Measurements from ENCODE around the gene MRPL34. TPM values are rescaled to one million over a fixed set of nuclear protein-coding genes. Genes with fewer than 3 reads are reported as not detected.

Gene MRPL34
- total RNA-seq, 4 donors from 2014 or later: 91.1 to 97.2 (median 92.8) TPM

DNA sequence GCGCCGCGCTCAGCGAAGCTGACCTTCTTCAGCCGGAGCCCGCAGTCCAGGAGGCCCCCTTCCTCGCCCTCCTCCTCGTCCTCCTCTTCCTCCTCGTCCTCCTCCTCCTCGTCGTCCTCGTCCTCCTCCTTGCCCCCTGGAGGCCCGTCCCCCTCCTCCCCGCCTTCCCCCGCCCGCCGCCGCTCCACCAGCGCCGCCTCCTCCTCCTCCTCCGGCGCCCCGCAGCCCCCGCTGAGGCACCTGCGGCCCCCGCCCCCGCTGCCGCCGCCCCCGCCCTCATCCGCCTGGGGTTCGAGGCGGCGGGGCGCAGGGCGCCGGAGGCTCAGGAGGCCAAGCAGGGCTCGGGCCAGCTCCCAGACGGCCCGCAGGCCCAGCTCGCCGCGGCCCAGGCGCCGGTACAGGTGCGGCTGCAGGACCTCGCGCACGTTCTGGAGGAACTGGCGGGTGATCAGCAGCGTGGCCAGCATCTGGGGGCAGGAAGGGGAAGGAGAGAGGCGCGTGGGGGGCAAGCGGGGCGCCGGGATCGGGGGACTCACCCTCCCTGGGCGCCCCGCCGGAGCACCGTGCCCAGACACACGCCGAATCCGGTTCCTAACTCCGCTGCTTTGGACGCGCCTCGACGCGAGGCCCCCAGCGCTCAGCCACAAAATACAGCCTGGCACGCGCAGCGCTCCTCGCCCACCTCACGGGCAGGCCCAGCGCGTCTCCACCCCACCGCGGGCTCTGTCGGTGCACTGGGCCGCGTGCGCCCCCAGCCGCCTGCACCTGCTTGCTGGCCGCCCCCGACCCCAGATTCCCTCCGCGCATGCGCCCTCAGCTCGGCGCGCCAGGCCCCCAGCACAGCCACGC lies 23.1 kb downstream of the MRPL34 start:
- peaks cover 0 to 36% (median 0%) of the 10 kb centered on the region in 3 donors for H3K36me3 ChIP-seq
- DNase-seq: no peak
- H3K27ac ChIP-seq: peak overlapping the region; percentile 5 to 72 (median 50)
- peaks cover 0 to 38% (median 2%) of the 10 kb centered on the region in 4 donors for H3K27me3 ChIP-seq
- TF ChIP-seq, protein P1, sequence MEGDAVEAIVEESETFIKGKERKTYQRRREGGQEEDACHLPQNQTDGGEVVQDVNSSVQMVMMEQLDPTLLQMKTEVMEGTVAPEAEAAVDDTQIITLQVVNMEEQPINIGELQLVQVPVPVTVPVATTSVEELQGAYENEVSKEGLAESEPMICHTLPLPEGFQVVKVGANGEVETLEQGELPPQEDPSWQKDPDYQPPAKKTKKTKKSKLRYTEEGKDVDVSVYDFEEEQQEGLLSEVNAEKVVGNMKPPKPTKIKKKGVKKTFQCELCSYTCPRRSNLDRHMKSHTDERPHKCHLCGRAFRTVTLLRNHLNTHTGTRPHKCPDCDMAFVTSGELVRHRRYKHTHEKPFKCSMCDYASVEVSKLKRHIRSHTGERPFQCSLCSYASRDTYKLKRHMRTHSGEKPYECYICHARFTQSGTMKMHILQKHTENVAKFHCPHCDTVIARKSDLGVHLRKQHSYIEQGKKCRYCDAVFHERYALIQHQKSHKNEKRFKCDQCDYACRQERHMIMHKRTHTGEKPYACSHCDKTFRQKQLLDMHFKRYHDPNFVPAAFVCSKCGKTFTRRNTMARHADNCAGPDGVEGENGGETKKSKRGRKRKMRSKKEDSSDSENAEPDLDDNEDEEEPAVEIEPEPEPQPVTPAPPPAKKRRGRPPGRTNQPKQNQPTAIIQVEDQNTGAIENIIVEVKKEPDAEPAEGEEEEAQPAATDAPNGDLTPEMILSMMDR (IDR thresholded peaks at IDR 0.05): no peak
- TF ChIP-seq POLR2A (IDR thresholded peaks at IDR 0.05): no peak
- no peaks in the 10 kb centered on the region for H3K9me3 ChIP-seq
- 0 to 24% methylated on average over 2 to 13 of the region's 94 CpGs for WGBS, 2 donors
- intact Hi-C loops (cut with DNase I): no loop called here
- peak overlapping the region; percentile 30 to 67 (median 46) for H3K4me3 ChIP-seq
- H3K4me1 ChIP-seq: peaks cover 26 to 75% (median 36%) of the 10 kb centered on the region in 3 donors

DNA sequence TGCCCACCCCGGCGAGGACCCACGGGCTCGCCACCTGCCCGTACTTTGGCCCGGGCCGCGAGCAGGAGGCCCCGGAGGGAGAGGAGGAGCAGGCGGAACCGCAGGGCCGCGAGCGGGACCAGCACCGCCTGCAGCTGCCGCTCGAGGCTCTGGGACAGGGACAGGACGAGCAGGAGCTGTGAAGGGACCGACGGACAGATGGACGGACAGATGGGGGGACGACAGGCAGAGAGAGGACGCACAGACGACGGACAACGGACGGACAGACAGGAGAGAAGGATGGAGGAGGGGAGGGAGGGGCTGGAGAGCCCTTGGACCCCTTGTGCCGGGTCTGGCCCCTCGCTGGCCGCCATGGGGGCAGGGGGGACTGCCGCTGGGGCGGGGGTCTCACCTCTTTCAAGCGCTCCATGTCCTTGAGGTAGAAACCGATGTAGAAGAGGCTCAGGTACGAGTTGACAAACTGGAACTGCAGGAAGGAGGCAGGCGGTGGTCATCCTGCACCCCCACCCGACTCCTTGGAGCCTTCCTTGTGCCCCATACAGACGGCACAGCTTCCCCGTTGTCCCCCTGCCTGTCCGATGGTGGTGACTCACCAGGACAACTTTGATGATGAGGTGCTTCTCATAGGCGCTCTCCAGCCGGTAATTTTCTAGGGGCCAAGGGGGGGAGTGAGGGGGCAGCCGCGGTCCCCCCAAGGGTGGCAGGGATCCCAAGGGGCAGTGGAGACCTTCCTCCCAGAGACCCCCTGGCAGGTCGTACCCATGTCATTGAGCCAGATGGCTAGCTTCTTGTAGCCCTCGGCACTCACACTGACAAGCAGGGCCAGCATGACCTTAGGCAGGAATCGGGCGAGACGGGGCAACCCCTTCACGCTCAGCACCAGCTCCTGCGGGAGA lies 23.9 kb downstream of the MRPL34 start:
- no peak for TF ChIP-seq POLR2A (IDR thresholded peaks at IDR 0.05)
- TF ChIP-seq, protein P1 (IDR thresholded peaks at IDR 0.05): no peak
- Histone ChIP-seq H3K36me3 (peaks cover 0 to 31% (median 0%) of the 10 kb centered on the region in 3 donors), H3K27me3 (peaks cover 0 to 38% (median 2%) of the 10 kb centered on the region in 4 donors), H3K9me3 (no peaks in the 10 kb centered on the region), H3K4me1 (peaks cover 31 to 75% (median 39%) of the 10 kb centered on the region in 3 donors), H3K27ac (no peak overlapping the region), H3K4me3 (peak overlapping the region in 2 of 4 donors; percentile 51 to 67)
- 60 to 72% methylated on average over 2 to 21 of the region's 51 CpGs for WGBS, 2 donors
- no peak for DNase-seq
- intact Hi-C loops (cut with DNase I): no loop called here

DNA sequence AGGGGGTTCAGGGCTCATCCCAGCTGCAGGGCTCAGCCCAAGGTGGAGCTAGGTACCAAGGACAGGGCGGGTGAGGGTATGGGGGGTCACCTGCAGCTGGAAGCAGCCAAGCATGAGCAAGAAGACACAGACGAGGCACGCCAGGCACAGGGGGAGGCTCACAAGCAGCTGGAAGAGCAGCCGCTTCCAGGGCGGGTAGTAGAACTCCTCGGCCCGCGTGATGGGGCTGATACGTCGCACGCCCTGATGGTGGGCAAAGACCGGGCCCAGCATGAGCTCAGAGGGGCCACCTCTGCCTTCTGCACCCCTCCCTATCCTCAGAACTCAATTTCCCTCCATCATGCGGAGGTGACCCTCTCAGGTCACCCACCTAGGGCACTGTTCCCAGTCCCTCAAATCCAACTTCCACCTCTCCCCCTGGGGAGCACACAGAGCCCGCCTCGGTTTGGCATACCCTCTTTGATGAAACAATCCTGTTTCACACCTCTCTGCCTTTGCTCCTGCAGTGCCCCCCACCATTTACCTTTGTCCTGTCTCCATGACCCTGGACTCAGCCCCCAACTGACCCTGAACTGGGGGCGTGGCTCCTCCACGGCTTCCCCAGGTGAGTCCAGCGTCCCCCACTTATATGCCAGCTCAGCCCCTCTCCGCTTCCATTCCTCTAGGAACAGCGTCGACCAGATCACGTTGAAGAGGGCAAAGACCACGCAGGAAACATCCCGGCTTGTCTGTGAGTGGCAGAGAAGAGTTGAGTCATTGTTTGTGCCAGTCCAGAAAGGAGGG lies 24.8 kb downstream of the MRPL34 start:
- Histone ChIP-seq H3K27me3 (peaks cover 0 to 38% (median 2%) of the 10 kb centered on the region in 4 donors), H3K36me3 (peaks cover 0 to 23% (median 0%) of the 10 kb centered on the region in 3 donors), H3K9me3 (no peaks in the 10 kb centered on the region), H3K4me3 (no peak overlapping the region), H3K27ac (no peak overlapping the region), H3K4me1 (peaks cover 37 to 74% (median 45%) of the 10 kb centered on the region in 3 donors)
- no peak for DNase-seq
- TF ChIP-seq, protein P1 (IDR thresholded peaks at IDR 0.05): no peak
- no peak for TF ChIP-seq POLR2A (IDR thresholded peaks at IDR 0.05)
- intact Hi-C loops (cut with DNase I): no loop called here
- 83 to 87% methylated on average over 19 to 21 of the region's 24 CpGs for WGBS, 2 donors

DNA sequence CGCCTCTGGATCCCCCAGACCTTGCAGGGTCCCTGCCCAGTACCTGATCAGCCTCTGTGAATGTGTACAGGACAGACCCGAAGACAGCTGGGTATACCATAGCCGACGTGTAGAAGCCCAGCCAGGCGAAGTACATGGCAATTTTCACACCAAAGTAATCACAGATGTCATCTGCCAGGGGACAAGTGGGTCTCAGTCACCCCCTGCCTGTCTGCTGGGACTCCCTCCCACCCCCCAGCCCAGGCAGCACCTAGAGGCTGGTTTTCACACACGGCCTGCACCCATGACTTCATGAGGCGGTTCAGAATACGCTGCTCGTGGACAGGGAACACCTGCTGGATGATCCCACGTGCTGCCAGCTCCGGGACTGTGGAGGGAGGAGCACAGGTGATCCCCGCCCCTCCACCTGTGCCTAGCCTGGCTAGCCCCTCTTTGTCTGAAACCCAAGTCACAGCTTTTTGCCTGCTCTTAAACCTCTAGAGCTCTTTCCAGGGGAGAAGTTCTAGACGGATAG lies 25.4 kb downstream of the MRPL34 start:
- intact Hi-C loops (cut with DNase I): no loop called here
- Histone ChIP-seq H3K36me3 (peaks cover 0 to 23% (median 0%) of the 10 kb centered on the region in 3 donors), H3K9me3 (no peaks in the 10 kb centered on the region), H3K4me3 (no peak overlapping the region), H3K27me3 (peaks cover 0 to 38% (median 2%) of the 10 kb centered on the region in 4 donors), H3K27ac (no peak overlapping the region), H3K4me1 (peaks cover 42 to 74% (median 49%) of the 10 kb centered on the region in 3 donors)
- no peak for DNase-seq
- TF ChIP-seq POLR2A (IDR thresholded peaks at IDR 0.05): no peak
- TF ChIP-seq, protein P1 (IDR thresholded peaks at IDR 0.05): no peak
- 58 to 67% methylated on average over 5 to 11 of the region's 13 CpGs for WGBS, 2 donors

Measured in esophagus squamous epithelium (tissue), 5 donors.